HCT116 (cell line): Measurements from ENCODE around the gene EGF. TPM values are rescaled to one million over a fixed set of nuclear protein-coding genes. Genes with fewer than 3 reads are reported as not detected.

Experiments used
- ATAC-seq: fragments of 200-7000 bp; cut with Tn5 transposase; 2 replicates; pipeline ENCODE4 v1.9.1; 2020; ENCODE audit warnings: mild to moderate bottlenecking, moderate library complexity
- BruUV-seq: library from RNA; stranded (reverse); fragments of 400-500 nt; replicated peaks from 2 replicates; lab custom pipeline; 2021; lab: Mats Ljungman, UMichigan
- CTCF ChIA-PET: fragments of 300-600 bp; sonication (Branson Sonifier 250); formaldehyde crosslinking; loops from one replicate; lab custom pipeline; 2021; ENCODE audit warnings: antibody characterized with exemption; lab: Charles Lee
- POLR2A ChIA-PET: fragments of 300-600, 350-600 bp; sonication (Branson Sonifier 250); formaldehyde crosslinking; loops from one replicate; lab custom pipeline; 2021; ENCODE audit warnings: antibody characterized with exemption; lab: Charles Lee
- RAD21 ChIA-PET, 2 experiments: fragments of 300-600 bp; sonication (Branson Sonifier 250); formaldehyde crosslinking; loops; one replicate each; lab custom pipeline; 2023; ENCODE audit warnings: low total read pairs in 2 of 2; ENCODE audit not compliant: uncharacterized antibody in 2 of 2, unreplicated experiment in 2 of 2, low non-redundant PET in 1 of 2; lab: Charles Lee
- DNase-seq: peaks from one replicate; pipeline ENCODE4 v3.0.0-alpha.2; 2010; ENCODE audit warnings: low read depth, low spot score
- H2AFZ ChIP-seq: fragments of 200-600 bp; shearing (Covaris generic), sonication (generic); 2 replicates; pipeline ENCODE4 v1.6.1; 2017; ENCODE audit warnings: low read depth, mixed run types, mixed read lengths, antibody characterized with exemption, low read length; ENCODE audit not compliant: poor library complexity, severe bottlenecking
- H3K27ac ChIP-seq: 2 replicates; pipeline ENCODE4 v1.5.1; 2012; ENCODE audit warnings: low read depth, low read length
- H3K27me3 ChIP-seq: fragments of 200-600 bp; sonication (generic); 2 replicates; pipeline ENCODE4 v1.6.1; 2016; ENCODE audit warnings: mixed run types, low read length, mixed read lengths; ENCODE audit not compliant: insufficient read depth
- H3K36me3 ChIP-seq, 2 experiments: fragments of 200-500 bp in 1 of 2; fragments of 200-600 bp in 1 of 2; sonication (Bioruptor generic) in 1 of 2; sonication (generic) in 1 of 2; 2 replicates each; pipeline versions ENCODE4 v1.5.1 to v1.6.1; 2014 to 2016; ENCODE audit warnings: low read length in 2 of 2, inconsistent platforms in 1 of 2, mixed read lengths in 1 of 2, mixed run types in 1 of 2; ENCODE audit not compliant: insufficient read depth in 2 of 2, control insufficient read depth in 1 of 2
- H3K4me1 ChIP-seq, 2 experiments: fragments of 200-600 bp in 1 of 2; sonication (generic) in 1 of 2; 2 replicates each; pipeline versions ENCODE4 v1.5.1 to v1.6.1; 2012 to 2017; ENCODE audit warnings: low read length in 2 of 2, inconsistent platforms in 1 of 2, mild to moderate bottlenecking in 1 of 2, mixed read lengths in 1 of 2, mixed run types in 1 of 2, moderate library complexity in 1 of 2; ENCODE audit not compliant: insufficient read depth in 2 of 2, control insufficient read depth in 1 of 2
- H3K4me2 ChIP-seq: fragments of 200-600 bp; sonication (generic); 2 replicates; pipeline ENCODE4 v1.6.1; 2017; ENCODE audit warnings: mixed run types, low read length, mixed read lengths
- H3K4me3 ChIP-seq, 2 experiments: fragments of 200-600 bp in 1 of 2; sonication (generic) in 1 of 2; replicated peaks in 1 of 2; 2 replicates each; pipeline ENCODE4 v1.5.1; 2011 to 2016; ENCODE audit warnings: low read length in 2 of 2, control low read depth in 1 of 2, low read depth in 1 of 2, mild to moderate bottlenecking in 1 of 2, mixed read lengths in 1 of 2, mixed run types in 1 of 2
- H3K79me2 ChIP-seq: fragments of 200-600 bp; sonication (generic); 2 replicates; pipeline ENCODE4 v1.6.1; 2017; ENCODE audit warnings: mild to moderate bottlenecking, mixed run types, low read length, moderate library complexity, mixed read lengths; ENCODE audit not compliant: insufficient read depth
- H3K9ac ChIP-seq: fragments of 200-600 bp; sonication (generic); 2 replicates; pipeline ENCODE4 v1.6.1; 2016; ENCODE audit warnings: low read length, mixed read lengths
- H3K9me2 ChIP-seq: fragments of 200-600 bp; sonication (generic), shearing (Covaris generic); 2 replicates; pipeline ENCODE4 v1.6.1; 2017; ENCODE audit warnings: mixed run types, mild to moderate bottlenecking, moderate library complexity; ENCODE audit not compliant: insufficient read depth
- H3K9me3 ChIP-seq, 2 experiments: fragments of 200-500 bp in 1 of 2; fragments of 200-600 bp in 1 of 2; sonication (Bioruptor generic) in 1 of 2; sonication (generic) in 1 of 2; 2 replicates each; pipeline ENCODE4 v1.6.1; 2014 to 2017; ENCODE audit warnings: low read length in 2 of 2, mixed read lengths in 2 of 2, inconsistent platforms in 1 of 2, low read depth in 1 of 2, mild to moderate bottlenecking in 1 of 2, mixed run types in 1 of 2, moderate library complexity in 1 of 2; ENCODE audit not compliant: control insufficient read depth in 1 of 2, insufficient read depth in 1 of 2
- H4K20me1 ChIP-seq: fragments of 200-600 bp; sonication (generic), shearing (Covaris generic); 2 replicates; pipeline ENCODE4 v1.6.1; 2017; ENCODE audit warnings: mixed run types, mild to moderate bottlenecking, moderate library complexity; ENCODE audit not compliant: insufficient read depth
- CTCF ChIP-seq, 3 experiments: fragments of 200-600 bp in 1 of 3; sonication (generic) in 1 of 3; IDR thresholded peaks in 2 of 3; conservative IDR thresholded peaks in 1 of 3; 2 replicates each; pipeline ENCODE4 v1.5.1; 2012 to 2017; ENCODE audit warnings: low read depth in 2 of 3, low read length in 2 of 3, antibody characterized with exemption in 1 of 3, borderline replicate concordance in 1 of 3, control low read depth in 1 of 3, mild to moderate bottlenecking in 1 of 3, mixed read lengths in 1 of 3, mixed run types in 1 of 3, moderate library complexity in 1 of 3; ENCODE audit not compliant: insufficient read depth in 1 of 3
- EGR1 ChIP-seq: IDR thresholded peaks from 2 replicates; pipeline ENCODE4 v1.6.1; 2012; ENCODE audit warnings: low read depth
- REST ChIP-seq: IDR thresholded peaks from 2 replicates; pipeline ENCODE4 v1.6.1; 2012; ENCODE audit warnings: low read depth
- ZFX ChIP-seq: fragments of 450-650 bp; IDR thresholded peaks from 2 replicates; pipeline ENCODE4 v1.6.1; 2017
- intact Hi-C: fragments of 100-400 bp; cut with micrococcal nuclease; formaldehyde crosslinking; loops from 2 replicates; pipeline ENCODE4 v1.10.0; 2022
- total RNA-seq: library from RNA; stranded (reverse); gene quantifications from one replicate; pipeline ENCODE4 v1.2.1, GENCODE V29; 2021; ENCODE audit not compliant: unreplicated experiment

The EGF gene
- total RNA-seq, 1 experiment from 2014 or later, result 0.57 TPM

DNA sequence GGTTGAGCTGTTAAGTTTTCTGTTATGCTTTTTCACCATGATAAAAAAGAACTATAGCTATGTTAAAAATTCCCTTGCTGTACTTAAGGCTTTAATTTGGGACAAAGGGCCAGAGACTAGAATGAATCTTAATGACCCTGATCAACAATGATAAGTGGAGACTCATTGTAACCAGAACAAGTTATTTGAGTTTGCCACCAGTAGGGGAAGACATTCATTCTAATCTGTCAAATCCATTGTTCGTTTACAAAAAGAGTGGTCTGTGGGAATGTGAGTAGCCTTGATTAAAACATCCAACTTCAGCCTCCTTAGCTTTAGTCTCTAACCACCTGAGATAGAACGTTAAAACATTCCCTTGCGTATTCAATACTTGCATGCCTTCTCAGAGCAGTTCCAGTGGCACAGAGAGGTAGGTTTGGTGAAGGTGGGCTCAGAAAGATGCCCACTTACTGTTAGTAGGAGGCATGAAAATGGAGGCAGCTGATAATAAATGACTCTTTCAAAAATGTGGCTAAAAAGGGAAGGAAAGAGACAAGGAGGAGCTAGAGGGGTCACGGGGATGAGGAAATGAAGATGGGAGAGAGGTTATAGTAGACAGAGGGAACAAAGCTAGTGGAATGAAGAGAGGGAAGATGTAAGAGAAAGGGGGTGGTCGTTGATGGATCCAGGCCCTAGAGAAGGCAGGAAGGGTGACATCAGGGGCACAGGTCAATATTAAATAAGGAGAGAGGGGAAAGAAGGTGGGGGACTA is 66.2 kb downstream of the EGF start:
- H4K20me1 ChIP-seq, result no peaks in the 10 kb centered on the region
- peak overlapping the region; percentile 13 for H2AFZ ChIP-seq
- no peak for TF ChIP-seq ZFX
- TF ChIP-seq REST, result no peak
- peak in 2 of 3 experiments; percentile 24 to 38; a peak in 3 of 6 replicates for TF ChIP-seq CTCF (IDR thresholded peaks at IDR 0.05 in 2 of 3, conservative IDR thresholded peaks at IDR 0.05 in 1 of 3; ENCODE audit: borderline replicate concordance in 1 of 3, insufficient read depth in 1 of 3, low read depth in 2 of 3, low read length in 2 of 3)
- TF ChIP-seq EGR1, result no peak
- ChIA-PET RAD21 (no interaction called here), CTCF (interaction anchor here (0.5 to 1.7 kb wide), 9 partner anchors 11 to 557 kb away, joined by 3 to 6 read pairs (median 4); partner anchors contain the start of genes CASP6 and RRH), POLR2A (interaction anchor here (1.4 kb wide), 1 partner anchor 546 kb away, joined by 3 read pairs; the partner anchor contains the start of gene SEC24B)
- no peak overlapping the region for H3K27ac ChIP-seq
- BruUV-seq, result no TSS peak
- ATAC-seq (peak; percentile 66), DNase-seq (no peak)
- H3K79me2 ChIP-seq, result no peaks in the 10 kb centered on the region
- H3K4me3 ChIP-seq, result no peak overlapping the region
- no peak overlapping the region for H3K4me2 ChIP-seq
- H3K4me1 ChIP-seq, result peaks cover 0 to 4% of the 10 kb centered on the region in 2 experiments; a peak in 1 of 4 replicates
- H3K9ac ChIP-seq, result no peak overlapping the region
- no peaks in the 10 kb centered on the region for H3K36me3 ChIP-seq
- H3K27me3 ChIP-seq, result no peaks in the 10 kb centered on the region
- no peaks in the 10 kb centered on the region for H3K9me2 ChIP-seq
- H3K9me3 ChIP-seq, result no peaks in the 10 kb centered on the region
- intact Hi-C loops, result loop anchor here (1.0 to 5.0 kb wide), 4 partner anchors 152 to 557 kb away; partner anchors contain the start of genes CASP6 and RRH
